Renal cortex interstitium (tissue), 3 donors: Measurements from ENCODE around the gene IGSF3. TPM values are rescaled to one million over a fixed set of nuclear protein-coding genes. Genes with fewer than 3 reads are reported as not detected.

Experiments used
- polyA plus RNA-seq, 3 donors: library from polyadenylated mRNA; unstranded; fragments of 120-200 nt; gene quantifications; one replicate each; pipeline ENCODE4 v1.2.1, GENCODE V29; 2013; ENCODE audit not compliant: insufficient read length in 3 of 3

The IGSF3 gene
- polyA plus RNA-seq, 3 donors = 27.0 to 30.2 (median 27.4) TPM

Other genes with a start within 250 kb of the IGSF3 start
- gene CD58, start 96.7 kb downstream of the IGSF3 start, polyA plus RNA-seq = 10 to 100 TPM; 16.6 to 19.1 (median 18.8) TPM
- gene CD2, start 86.7 kb upstream of the IGSF3 start, polyA plus RNA-seq = under 1 TPM; 0.10 to 0.28 (median 0.23) TPM
- gene PTGFRN, start 242.2 kb upstream of the IGSF3 start, polyA plus RNA-seq = 10 to 100 TPM; 52.8 to 56.7 (median 56.4) TPM